Stimulated activated naive CD8-positive, alpha-beta T cell treated with anti-CD3 and anti-CD28 coated beads, Interleukin-15, amount 100 ng/mL, for 72 hours (primary cell): ENCODE measurements around the gene NR2F1.

Experiments
- ATAC-seq: fragments of 150-1000 bp; cut with Tn5 transposase; 2 replicates; pipeline ENCODE4 v1.10.0; 2021; ENCODE audit warnings: mild to moderate bottlenecking, moderate library complexity
- DNase-seq, 2 donors: peaks; one replicate each; pipeline ENCODE4 v3.0.0; 2021 to 2022
- H3K27ac Mint-ChIP-seq, 2 donors: one replicate each; pipeline ENCODE4 v1.8.0; 2022; ENCODE audit warnings: mild to moderate bottlenecking in 2 of 2, mixed read lengths in 2 of 2, moderate library complexity in 2 of 2
- H3K27me3 Mint-ChIP-seq: one replicate; pipeline ENCODE4 v1.8.0; 2022; ENCODE audit warnings: mixed read lengths
- H3K4me1 Mint-ChIP-seq: one replicate; pipeline ENCODE4 v1.8.0; 2022; ENCODE audit warnings: mild to moderate bottlenecking, mixed read lengths
- H3K4me3 Mint-ChIP-seq, 2 donors: one replicate each; pipeline ENCODE4 v1.8.0; 2022; ENCODE audit warnings: mild to moderate bottlenecking in 2 of 2, mixed read lengths in 2 of 2, moderate library complexity in 1 of 2
- H3K9me3 Mint-ChIP-seq, 2 donors: one replicate each; pipeline ENCODE4 v1.8.0; 2022; ENCODE audit warnings: mixed read lengths in 2 of 2

Gene NR2F1

GRCh38 chr5:93574491-93575305 is 8.3 kb upstream of the NR2F1 start:
- no peaks in the 10 kb centered on the region for H3K9me3 Mint-ChIP-seq
- no peak for ATAC-seq
- H3K27me3 Mint-ChIP-seq: no peaks in the 10 kb centered on the region
- DNase-seq: no peak
- no peak overlapping the region for H3K27ac Mint-ChIP-seq
- H3K4me3 Mint-ChIP-seq: no peak overlapping the region
- H3K4me1 Mint-ChIP-seq: peaks cover 62% of the 10 kb centered on the region

GRCh38 chr5:93575461-93576414 is 7.3 kb upstream of the NR2F1 start:
- no peak overlapping the region for H3K4me3 Mint-ChIP-seq
- peaks cover 62% of the 10 kb centered on the region for H3K4me1 Mint-ChIP-seq
- H3K27ac Mint-ChIP-seq: no peak overlapping the region
- H3K9me3 Mint-ChIP-seq: no peaks in the 10 kb centered on the region
- no peaks in the 10 kb centered on the region for H3K27me3 Mint-ChIP-seq
- DNase-seq (no peak), ATAC-seq (no peak)

DNA sequence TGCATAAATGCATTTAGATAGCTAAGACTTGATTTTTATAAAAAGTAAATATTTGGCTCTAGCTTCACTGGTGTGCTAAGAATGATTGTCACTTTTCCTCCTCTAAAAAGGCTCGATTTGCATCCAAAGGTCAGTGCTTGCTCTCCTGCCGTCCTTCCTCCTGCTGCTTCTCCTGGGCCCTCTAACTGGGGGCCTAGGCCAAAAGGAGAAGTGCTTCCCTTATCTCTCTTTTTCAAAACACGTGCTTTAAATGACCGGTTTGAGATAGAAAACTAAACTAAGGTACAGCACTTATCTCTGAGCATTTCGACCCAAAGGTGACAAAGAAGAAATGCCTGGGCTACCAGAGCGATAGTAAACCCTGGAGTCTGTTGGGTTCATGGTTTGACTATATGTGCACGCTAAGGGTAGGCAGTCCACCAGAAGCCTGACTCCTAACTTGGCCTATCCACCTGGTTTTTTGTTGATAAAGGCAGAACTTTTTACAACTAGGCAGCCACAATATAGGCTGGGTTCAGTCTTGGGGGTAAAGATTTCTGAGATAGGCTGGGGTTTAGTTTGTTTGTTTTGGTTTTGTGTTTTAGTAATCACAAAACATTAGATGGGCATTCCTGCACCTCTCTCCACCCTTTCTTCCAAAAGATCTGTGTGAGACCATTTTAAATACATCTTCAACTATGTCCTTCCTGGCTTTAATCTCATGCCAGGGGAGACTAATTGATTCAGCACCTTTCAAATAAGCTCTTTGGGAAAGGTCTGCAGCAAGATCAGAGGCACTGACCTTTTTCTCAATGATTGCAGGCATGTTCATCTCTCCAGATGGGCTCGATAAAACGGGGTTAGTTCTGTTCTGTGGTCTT is 5.8 kb upstream of the NR2F1 start:
- H3K27ac Mint-ChIP-seq: no peak overlapping the region
- DNase-seq: no peak
- no peaks in the 10 kb centered on the region for H3K9me3 Mint-ChIP-seq
- H3K27me3 Mint-ChIP-seq: no peaks in the 10 kb centered on the region
- peaks cover 52% of the 10 kb centered on the region for H3K4me1 Mint-ChIP-seq
- H3K4me3 Mint-ChIP-seq: no peak overlapping the region
- ATAC-seq: no peak

- no peak overlapping the region for H3K27ac Mint-ChIP-seq
- no peak for ATAC-seq
- peaks cover 43% of the 10 kb centered on the region for H3K4me1 Mint-ChIP-seq
- H3K4me3 Mint-ChIP-seq: peak overlapping the region in 1 of 2 donors; percentile 28
- no peaks in the 10 kb centered on the region for H3K27me3 Mint-ChIP-seq
- H3K9me3 Mint-ChIP-seq: no peaks in the 10 kb centered on the region
- DNase-seq: no peak
Observed at GRCh38 chr5:93577854-93578812, 4.9 kb upstream of the NR2F1 start.

DNA sequence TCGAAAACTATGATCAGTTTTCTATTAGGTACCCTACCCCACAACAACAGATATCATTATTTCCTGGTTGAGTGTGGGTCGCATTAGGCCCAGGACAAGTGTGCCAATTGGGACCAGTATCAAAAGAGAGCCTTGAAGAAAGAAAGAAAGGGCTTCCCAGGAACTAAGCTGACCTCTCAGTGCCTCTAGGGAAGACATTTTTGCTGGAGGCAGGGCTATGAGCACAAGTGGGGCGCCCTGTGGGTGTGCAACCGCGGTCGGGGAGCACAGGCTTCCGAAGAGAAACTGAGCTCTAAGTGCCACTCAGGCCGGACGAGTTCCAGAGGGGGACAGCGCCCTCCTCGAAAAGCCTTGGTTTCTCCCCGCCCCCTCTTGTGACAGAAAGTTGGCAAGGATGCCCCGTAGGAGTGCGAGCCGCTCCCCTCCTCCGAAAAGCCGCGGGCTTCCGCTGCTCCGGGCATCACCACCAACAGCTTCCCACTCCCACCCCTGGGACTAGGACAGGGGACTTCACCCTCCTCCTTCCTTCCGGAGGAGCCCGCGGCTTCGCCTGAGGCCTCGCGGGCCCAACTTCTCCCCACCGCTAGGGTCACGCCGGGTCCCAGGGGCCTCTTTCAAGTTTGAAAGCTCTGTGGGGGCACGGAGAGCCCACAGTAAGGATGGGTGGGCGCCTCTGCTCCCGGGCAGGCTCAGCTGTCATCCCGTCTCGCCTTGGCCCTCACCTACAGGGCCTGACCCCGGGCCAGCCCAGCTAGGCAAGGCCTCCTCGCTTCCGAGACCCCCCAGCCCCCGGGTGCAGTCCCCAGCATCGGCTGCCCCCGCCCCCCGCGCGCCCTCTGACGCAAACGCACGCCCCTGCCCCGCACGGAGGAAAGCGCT is 4.0 kb upstream of the NR2F1 start:
- Mint-ChIP-seq H3K27me3 (no peaks in the 10 kb centered on the region), H3K27ac (no peak overlapping the region), H3K9me3 (no peaks in the 10 kb centered on the region), H3K4me3 (peak overlapping the region in 1 of 2 donors; percentile 30), H3K4me1 (peaks cover 35% of the 10 kb centered on the region)
- ATAC-seq (peak; percentile 2), DNase-seq (no peak)

DNA sequence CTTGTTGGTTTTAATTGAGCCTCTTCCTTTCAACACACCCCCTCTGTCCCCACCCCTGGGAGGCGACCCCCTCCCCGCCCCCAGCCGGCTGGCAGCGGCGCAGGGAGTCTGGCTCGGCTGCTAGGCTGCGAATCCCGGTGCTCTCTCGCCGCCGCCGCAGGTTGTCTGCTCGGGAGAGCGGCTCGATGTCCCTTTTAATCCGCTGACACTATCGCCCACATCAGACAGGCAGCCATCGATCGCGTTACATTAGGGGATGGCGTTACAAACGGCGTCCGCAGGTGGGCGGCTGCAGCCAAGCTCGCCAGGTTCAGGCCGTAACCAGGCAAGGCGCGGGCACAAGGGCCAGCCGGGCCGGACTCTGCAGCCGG is 3.3 kb upstream of the NR2F1 start:
- Mint-ChIP-seq H3K9me3 (no peaks in the 10 kb centered on the region), H3K4me1 (peaks cover 35% of the 10 kb centered on the region), H3K27me3 (no peaks in the 10 kb centered on the region), H3K4me3 (no peak overlapping the region), H3K27ac (no peak overlapping the region)
- peak; percentile 1 for ATAC-seq
- DNase-seq: no peak

DNA sequence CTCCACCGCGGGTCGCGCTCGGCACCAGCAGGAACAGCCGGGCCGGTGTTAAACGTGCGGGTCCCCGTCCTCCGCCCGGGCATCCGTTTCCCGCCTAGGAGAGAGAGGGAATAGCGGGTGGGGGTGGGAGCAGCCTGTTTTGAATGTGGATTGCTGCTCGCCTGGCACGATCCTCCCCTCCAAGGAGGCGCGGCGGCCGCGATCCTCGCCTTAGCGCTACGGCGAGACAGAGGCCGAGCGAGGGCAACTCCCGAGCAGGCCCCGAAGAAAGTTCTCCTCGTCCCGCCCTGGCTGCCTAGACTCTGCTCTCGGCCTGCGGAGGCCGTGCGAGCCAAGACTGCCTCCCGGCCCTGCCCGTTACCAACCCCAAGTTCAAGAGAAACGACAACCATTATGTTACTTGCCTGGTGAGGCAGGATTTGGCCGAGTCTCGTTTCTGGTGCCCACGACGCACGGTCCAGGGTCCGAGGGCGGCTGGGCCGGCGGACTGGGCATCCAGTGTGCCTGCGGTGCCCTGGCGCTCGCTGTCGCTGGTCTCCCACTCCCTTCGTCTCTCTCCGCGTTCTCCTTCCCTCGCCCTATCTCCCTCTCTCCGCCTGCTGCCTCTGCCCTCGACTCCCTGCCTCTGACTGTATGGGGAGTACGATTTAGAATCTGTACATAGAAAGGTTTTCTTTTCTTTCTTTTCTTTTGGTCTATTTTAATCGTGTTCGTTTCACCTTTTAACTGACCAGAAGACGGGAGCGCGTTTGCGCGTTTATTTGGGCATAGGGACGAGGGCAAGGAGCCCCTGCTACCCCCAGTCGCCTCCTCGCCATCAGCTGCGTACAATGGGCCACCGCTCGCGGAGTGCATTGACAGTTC is 2.7 kb upstream of the NR2F1 start:
- DNase-seq (no peak), ATAC-seq (peak; percentile 17)
- Mint-ChIP-seq H3K9me3 (no peaks in the 10 kb centered on the region), H3K27me3 (peaks cover under 1% of the 10 kb centered on the region), H3K4me3 (no peak overlapping the region), H3K27ac (no peak overlapping the region), H3K4me1 (peaks cover 35% of the 10 kb centered on the region)

DNA sequence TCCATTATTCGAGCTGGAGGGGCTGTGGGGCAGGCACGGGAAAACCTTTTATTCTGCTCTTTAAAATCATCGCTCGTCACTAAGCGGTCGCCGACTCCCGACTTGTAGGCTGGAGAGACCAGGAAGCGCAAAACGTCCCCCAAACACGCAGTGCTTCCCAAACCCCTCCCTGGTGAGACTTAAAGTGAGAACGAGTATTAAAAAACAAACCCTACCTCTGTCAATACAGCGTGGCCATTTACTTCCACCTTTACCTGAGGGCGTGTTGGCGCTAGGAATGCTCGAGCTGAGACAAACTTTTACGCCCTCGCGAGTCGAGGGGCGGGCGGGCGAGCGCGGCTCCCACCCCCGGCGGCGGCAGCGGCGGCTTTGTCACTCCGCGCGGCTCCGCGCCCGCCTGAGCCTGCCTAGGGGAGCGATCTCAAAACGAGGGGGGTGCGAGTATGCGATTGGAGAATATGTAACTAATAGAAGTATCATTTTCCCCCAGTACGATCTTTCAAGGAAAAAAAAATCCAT is 2.0 kb upstream of the NR2F1 start, which contains the start of gene NR2F1-AS1:
Gene NR2F1-AS1 (minus strand): TSS at position 293 of the 519 bp plus-strand sequence.
- no peak for DNase-seq
- H3K4me3 Mint-ChIP-seq: no peak within 1 kb of the TSS
- H3K27ac Mint-ChIP-seq: no peak within 1 kb of the TSS
- H3K4me1 Mint-ChIP-seq: peaks cover 42% of the 10 kb centered on the region
- peaks cover 8% of the 10 kb centered on the region for H3K27me3 Mint-ChIP-seq
- peak; percentile 40 for ATAC-seq
- H3K9me3 Mint-ChIP-seq: no peaks in the 10 kb centered on the region

- Mint-ChIP-seq H3K4me1 (peaks cover 45% of the 10 kb centered on the region), H3K27ac (no peak overlapping the region), H3K27me3 (peaks cover 13% of the 10 kb centered on the region), H3K4me3 (no peak overlapping the region), H3K9me3 (no peaks in the 10 kb centered on the region)
- DNase-seq: no peak
- ATAC-seq: no peak
Observed at GRCh38 chr5:93582167-93582462, 907 bp upstream of the NR2F1 start.

DNA sequence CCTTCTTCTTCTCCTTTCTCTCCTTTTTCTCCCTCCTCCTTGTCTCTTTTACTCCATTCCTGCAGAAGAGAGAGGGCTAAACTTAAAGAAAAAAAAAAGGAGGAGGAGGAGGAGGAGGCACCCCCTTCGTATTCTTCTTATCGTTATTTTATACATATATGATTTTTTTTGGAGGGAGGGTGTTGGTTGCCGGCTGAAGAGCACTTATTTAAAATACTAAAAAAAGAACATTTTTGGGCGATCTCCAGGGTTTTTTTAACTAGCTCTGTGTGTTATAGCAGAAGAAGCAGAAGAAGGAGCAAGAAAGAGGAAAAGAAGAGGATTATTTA is 381 bp downstream of the NR2F1 start:
- Mint-ChIP-seq H3K9me3 (no peaks in the 10 kb centered on the region), H3K27ac (no peak overlapping the region), H3K27me3 (peaks cover 26% of the 10 kb centered on the region), H3K4me3 (no peak overlapping the region), H3K4me1 (peaks cover 50% of the 10 kb centered on the region)
- DNase-seq (no peak), ATAC-seq (no peak)

GRCh38 chr5:93583768-93584595 is 960 bp downstream of the NR2F1 start:
- peaks cover 50% of the 10 kb centered on the region for H3K4me1 Mint-ChIP-seq
- peak overlapping the region; percentile 57 to 58 for H3K4me3 Mint-ChIP-seq
- DNase-seq (no peak), ATAC-seq (peak; percentile 31)
- H3K27me3 Mint-ChIP-seq: peaks cover 31% of the 10 kb centered on the region
- no peak overlapping the region for H3K27ac Mint-ChIP-seq
- H3K9me3 Mint-ChIP-seq: peaks cover 0 to 5% of the 10 kb centered on the region in 2 donors

DNA sequence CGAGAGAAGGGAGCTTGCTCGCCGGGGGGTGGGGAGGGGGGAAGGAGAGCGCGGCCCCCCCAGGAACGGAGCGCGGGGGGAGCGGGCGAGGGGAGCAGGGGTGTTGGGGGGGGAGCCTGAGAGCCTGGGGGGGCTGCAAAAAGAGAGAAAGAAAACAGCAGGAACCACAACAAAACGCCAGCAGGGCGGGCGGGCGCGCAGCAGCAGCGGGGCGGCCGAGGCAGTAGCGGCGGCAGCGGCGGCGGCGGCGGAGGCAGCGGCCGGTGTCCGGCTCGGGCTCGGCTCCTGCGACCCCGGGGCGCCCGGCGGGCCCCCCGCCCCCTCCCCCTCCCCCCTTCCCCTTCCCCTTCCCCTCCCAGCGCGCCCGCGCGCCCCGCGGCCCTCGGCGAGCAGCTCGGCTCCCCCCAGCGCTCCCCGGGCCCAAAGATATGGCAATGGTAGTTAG is 1.6 kb downstream of the NR2F1 start:
- peaks cover 38% of the 10 kb centered on the region for H3K27me3 Mint-ChIP-seq
- peak overlapping the region; percentile 57 to 58 for H3K4me3 Mint-ChIP-seq
- no peak overlapping the region for H3K27ac Mint-ChIP-seq
- H3K4me1 Mint-ChIP-seq: peaks cover 44% of the 10 kb centered on the region
- DNase-seq (no peak), ATAC-seq (no peak)
- peaks cover 0 to 6% of the 10 kb centered on the region in 2 donors for H3K9me3 Mint-ChIP-seq
